HG03378 (cell line): ENCODE results near the gene ZEB1.

Experiments used
- ATAC-seq: cut with Tn5 transposase; IDR thresholded peaks from one replicate; pipeline ENCODE4 v1.9.1; 2021; ENCODE audit warnings: mild to moderate bottlenecking, moderate library complexity; ENCODE audit not compliant: unreplicated experiment

ZEB1 gene

GRCh38 chr10:31318854-31319601, at the start of gene ZEB1:
Gene ZEB1, plus strand, starts transcription at chr10:31319216. Its CDS starts 19 bp downstream, at chr10:31319235.
- peak; percentile 27 for ATAC-seq

GRCh38 chr10:31270954-31271353, 48.1 kb upstream of the ZEB1 start:
- ATAC-seq = no peak

- no peak for ATAC-seq
These were observed 46.2 kb upstream of the ZEB1 start for GRCh38 chr10:31272841-31273240.

DNA sequence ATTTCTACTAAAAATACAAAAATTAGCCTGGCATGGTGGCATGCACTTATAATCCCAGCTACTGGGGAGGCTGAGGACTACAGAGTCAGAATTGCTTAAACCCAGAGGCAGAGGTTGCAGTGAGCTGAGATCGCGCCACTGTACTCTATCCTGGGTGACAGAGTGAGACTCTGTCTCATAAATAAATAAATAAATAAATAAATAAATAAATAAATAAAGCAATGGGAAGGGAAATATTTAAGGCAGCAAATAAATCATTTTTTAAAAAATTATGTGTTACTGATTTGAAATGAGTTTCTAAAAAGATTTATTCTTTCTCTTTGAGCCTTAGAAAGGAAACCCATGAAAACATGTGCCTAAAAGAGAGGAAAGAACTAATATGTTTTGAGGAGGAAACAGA, 45.2 kb upstream of the ZEB1 start:
- ATAC-seq = no peak

GRCh38 chr10:31274310-31274709, 44.7 kb upstream of the ZEB1 start:
- no peak for ATAC-seq

DNA sequence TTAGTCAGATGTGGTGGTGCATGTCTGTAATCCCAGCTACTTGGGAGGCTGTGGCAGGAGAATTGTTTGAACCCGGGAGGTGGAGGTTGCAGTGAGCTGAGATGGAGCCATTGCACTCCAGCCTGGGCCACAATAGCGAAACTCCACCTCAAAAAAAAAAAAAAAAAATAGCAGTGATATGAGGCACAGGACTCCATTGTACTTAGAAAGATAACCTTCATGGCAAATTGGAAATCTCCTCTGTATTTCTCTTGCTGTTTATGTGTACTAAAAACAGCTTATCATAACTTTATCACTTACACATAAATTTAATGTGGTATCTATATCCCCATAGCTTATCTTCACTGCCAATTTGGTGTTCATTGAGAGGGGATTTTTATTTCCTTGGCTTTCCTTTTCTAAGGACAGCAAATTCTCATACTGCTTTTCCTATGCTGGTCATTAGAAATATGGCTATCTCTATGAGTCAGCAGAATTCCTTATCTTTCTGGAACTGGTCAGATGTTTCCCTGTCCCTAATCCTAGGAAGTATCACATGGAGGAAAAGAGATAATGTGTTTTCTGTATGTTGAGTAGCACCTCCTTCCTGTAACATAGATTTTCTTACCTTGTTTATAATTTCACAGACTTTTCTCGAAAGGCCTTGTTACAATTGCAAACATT, 40.6 kb upstream of the ZEB1 start:
- ATAC-seq = no peak

GRCh38 chr10:31280972-31281371, 38.0 kb upstream of the ZEB1 start:
- ATAC-seq = no peak

GRCh38 chr10:31288001-31288400, 31.0 kb upstream of the ZEB1 start:
- no peak for ATAC-seq

DNA sequence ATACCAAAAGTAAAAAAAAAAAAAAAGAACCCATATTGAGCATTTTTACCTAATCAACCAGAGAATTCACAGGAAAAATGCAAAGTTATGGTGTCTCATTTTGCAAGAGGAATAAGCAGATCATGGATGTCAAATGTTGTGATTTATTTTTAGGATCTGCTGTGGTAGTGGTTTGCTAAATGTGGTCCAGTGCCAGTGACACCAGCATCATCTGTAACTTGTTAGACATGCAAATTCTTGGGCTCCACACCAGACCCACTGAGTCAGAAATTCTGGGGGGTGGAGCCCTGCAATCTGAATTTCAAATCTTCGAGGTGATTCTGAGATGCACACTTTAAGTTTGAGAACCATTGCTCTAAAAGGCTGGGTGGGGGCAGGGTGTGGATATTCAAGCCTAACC, 30.1 kb upstream of the ZEB1 start:
- ATAC-seq = no peak

DNA sequence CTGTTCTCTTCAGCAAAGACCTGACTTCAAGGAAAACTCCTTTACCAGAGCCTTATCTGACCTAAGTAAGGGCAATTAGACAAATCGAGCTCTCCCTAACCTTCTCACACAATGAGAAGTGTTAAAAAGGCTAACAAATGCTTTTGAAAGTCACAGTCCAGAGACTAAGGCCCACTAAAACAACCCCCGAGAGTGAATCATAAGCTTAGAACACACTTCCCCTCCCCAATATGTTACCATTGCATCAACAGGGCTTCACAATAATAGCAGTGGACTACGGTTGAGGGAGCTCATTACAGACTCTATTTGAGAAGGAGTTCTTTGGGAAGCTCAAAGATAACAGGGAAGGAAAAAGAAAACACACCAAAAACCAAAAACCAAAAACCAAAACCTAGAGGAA, 28.6 kb upstream of the ZEB1 start:
- no peak for ATAC-seq

DNA sequence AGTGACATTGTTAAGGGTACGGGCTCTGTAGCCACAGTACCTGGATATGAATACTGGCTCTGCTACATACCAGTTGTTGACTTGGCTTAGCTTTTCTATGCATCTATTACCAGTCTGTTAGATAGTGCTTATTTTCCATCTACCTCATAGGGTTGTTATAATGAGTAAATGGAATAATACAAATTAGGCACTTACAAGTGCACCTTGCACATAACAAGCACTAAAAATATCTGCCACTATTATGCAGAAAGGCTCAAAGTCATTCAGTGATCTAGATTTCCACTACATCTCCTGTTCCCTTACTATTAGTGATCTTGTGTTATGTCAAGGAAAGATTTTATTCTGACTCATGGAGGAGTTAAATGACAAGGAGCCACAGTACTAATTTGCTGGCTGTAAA, 27.9 kb upstream of the ZEB1 start:
- ATAC-seq = no peak

GRCh38 chr10:31294558-31294957, 24.5 kb upstream of the ZEB1 start:
- ATAC-seq = no peak

- ATAC-seq = no peak
These were observed 22.3 kb upstream of the ZEB1 start for GRCh38 chr10:31296754-31297153.

DNA sequence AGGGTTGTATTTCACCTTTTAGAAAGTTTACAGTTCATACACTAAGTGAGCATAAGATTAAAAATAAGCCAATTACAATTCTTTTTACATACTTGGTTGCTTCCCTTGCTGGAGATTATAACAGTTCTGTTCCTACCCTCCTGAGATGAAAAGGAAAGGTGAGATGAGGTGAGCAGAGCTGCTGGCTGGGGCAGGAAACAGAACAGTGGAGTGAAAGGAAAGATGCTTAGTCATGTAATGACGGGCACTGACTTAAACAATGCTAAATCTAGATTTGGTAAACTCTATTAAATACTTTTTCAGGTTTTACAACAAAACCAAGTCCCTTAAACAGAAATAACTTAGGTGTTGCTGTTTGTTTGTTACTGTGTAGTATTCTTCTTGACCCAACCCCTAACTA, 19.9 kb upstream of the ZEB1 start:
- ATAC-seq = no peak

DNA sequence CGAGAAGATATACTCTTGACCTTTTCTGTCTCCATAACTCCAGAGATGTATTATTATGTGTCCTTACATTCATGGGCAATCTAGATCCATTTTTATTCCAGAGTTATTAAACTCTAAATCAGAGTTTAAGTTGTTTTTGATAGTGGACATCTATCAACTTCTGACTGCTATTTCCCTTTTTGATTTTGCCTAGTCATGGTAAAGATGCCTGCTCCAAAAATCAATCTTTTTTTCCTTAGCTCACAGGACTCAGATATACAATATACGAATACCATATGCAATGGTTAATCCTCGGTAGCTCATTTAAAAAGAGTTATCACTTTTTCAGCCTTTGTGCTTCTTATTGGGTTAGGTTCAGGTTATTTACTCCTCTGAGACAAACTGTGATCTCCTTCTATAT, 15.8 kb upstream of the ZEB1 start:
- no peak for ATAC-seq

DNA sequence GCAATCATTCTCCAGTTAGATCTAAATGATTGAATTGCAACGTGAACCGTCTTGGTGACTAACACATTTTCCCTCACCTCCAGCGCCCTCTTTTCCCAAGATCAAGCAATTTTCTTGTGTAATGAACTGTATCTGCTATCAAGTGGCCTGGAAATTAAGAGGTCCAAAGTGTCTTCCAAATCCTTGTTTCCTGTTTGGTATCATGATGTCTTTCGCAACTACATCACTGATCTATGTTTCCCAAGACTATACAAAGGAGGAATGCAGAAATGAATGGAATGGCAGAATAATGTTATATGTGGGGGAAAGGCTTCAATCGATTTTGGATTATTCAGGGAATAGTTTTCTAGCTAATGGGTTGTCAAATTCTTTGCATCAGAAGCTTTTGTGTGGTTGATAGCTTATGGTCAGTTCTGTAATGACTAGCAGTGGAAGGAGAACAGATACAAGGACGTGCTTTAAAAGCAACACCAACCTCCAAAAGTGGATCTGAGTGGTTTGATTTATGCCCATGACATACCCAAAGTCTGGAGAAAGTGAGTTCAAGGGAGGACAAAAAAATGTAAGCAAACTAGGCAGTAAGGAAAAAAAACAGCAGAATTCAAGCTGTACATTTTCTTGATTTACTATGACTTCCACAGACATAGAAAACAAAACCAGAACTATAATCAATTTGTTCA, 14.6 kb upstream of the ZEB1 start:
- no peak for ATAC-seq

DNA sequence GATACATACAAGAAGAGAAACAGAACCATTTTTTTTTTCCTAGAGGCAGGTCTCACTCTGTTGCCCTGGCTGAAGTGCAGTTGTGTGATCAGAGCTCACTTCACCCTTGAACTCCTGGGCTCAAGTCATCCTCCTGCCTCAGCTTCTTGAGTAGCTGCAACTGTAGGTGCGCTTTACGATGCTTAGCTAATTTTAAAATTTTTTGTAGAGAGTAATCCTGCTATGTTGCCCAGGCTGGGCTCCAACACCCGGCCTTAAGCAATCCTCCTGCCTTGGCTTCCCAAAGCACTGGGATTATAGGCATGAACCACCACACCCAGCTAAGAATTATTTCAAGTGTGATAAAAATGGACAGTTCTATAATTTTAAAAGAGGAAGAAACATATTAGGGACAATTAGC, 5.6 kb upstream of the ZEB1 start:
- no peak for ATAC-seq

DNA sequence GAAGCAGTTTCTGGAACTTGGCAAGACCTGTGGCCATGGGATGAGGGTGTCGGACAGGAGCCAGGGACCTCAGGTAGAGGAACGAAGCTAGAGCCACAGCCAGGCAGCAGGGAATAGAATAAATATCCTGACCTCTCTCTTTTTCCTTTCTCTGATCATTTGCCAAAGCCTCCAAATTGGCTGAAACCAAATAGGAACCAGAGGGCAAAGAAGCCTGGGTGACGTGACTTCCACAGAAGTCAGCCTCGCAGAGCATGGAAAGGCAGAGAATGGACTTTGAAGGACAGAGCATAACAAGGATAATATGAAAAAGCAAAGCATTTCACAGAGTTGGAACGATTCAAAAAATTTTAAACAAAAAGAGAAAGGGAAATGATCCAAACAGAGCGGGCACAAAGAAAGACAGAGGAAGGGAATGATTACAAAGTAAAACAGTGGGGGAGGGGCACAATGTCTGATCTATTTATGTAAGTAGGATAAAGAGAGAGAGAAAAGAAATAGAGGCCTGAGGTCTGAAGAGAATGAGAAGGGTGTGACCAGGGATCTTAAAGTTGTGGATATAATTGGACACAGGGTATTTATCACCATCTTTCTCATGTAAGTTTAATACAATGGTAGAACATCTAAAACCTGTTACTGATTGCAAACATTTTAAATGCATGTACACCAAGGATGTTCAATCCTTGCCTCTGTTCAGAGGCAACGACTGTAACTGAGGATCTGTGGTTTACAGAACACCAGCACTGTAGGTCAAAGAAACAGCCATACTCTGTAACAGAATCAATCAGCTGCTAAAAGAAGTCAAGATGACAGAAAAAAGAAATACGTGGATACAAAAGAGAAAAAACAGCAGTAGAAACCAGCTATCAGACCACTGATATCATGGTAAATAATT, 4.5 kb upstream of the ZEB1 start:
- ATAC-seq = no peak

DNA sequence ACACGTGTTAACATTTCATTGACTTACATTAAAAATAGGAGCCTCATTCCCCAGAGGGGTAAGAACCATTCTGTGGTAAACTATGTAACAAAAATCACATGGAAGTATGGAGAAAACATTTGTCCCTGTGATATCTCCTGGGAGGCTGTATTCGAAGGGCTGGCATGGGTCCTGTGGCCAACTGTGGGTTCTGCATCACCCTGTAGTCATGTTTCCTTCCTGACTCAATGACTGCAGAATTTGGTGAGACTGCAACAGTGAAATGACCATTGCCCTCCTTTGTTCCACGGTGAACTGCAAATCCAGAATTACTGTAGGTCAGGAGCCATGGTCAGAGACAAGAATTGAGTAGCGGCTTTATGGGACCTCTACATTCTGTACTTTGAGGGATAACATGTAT, 3.6 kb upstream of the ZEB1 start:
- no peak for ATAC-seq

DNA sequence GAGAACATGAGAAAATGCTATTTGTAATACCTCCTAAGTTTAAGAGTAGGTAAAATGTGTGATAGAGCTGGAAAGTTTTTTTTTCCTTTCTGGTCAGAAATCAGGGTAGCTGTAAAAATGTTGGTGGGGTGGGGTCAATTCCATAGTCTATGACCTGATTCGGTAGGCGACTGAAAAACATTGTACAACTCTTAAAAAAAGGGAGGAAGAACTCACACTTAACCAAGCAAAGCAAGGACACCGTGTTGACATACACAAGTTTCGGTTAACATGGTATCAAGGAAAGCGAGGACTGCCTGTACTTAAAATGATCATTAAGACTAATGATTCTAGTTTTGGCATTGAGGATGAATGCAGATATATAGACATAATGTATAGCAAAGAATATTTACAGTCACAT, 1.8 kb upstream of the ZEB1 start:
- no peak for ATAC-seq
